GM18508 (cell line): ENCODE results near the gene CIZ1.
"Not testable (repeated sequence)": the region's sequence is repeated elsewhere in the genome, so short reads cannot be mapped to it uniquely, and the experiment has no call there.

Source experiments
- ATAC-seq: cut with Tn5 transposase; IDR thresholded peaks from one replicate; pipeline ENCODE4 v1.9.1; 2021; ENCODE audit warnings: moderate number of reproducible peaks; ENCODE audit not compliant: insufficient read depth, unreplicated experiment

CIZ1 gene

GRCh38 chr9:128191406-128192046 is at the start of gene CIZ1:
Gene CIZ1, minus strand, starts transcription at chr9:128191572. Its CDS starts 715 bp downstream, at chr9:128190857.
- ATAC-seq, result no peak

- ATAC-seq, result no peak
Measured at GRCh38 chr9:128233817-128234406, 42.5 kb upstream of the CIZ1 start.

- no peak for ATAC-seq
Measured at GRCh38 chr9:128232528-128233428, 41.4 kb upstream of the CIZ1 start.

- no peak for ATAC-seq
Measured at GRCh38 chr9:128231638-128232527, 40.5 kb upstream of the CIZ1 start.

GRCh38 chr9:128230897-128231296 is 39.5 kb upstream of the CIZ1 start:
- ATAC-seq, result not testable (repeated sequence)

- no peak for ATAC-seq
Measured at GRCh38 chr9:128226412-128226801, 35.0 kb upstream of the CIZ1 start.

GRCh38 chr9:128225770-128226411 is 34.5 kb upstream of the CIZ1 start:
- no peak for ATAC-seq

DNA sequence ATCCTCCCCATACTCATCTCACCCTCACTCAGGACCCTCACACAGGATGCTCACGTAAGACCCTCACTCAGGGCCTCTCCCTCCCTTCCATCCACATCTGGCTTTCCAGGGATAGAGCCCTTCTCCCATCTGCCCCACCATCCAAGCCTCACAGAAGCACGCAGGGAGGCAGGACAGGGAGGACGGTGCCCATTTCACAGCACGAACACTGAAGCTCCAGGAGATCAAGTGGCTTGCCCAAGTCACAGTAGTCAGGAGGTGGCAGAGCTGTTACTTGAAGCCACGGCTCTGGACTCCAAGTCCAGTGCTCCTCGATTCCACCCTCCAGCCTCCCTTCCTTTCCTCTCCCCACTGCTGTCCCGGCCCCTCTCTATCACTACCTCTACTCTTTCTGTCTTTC is 33.5 kb upstream of the CIZ1 start:
- ATAC-seq, result no peak

DNA sequence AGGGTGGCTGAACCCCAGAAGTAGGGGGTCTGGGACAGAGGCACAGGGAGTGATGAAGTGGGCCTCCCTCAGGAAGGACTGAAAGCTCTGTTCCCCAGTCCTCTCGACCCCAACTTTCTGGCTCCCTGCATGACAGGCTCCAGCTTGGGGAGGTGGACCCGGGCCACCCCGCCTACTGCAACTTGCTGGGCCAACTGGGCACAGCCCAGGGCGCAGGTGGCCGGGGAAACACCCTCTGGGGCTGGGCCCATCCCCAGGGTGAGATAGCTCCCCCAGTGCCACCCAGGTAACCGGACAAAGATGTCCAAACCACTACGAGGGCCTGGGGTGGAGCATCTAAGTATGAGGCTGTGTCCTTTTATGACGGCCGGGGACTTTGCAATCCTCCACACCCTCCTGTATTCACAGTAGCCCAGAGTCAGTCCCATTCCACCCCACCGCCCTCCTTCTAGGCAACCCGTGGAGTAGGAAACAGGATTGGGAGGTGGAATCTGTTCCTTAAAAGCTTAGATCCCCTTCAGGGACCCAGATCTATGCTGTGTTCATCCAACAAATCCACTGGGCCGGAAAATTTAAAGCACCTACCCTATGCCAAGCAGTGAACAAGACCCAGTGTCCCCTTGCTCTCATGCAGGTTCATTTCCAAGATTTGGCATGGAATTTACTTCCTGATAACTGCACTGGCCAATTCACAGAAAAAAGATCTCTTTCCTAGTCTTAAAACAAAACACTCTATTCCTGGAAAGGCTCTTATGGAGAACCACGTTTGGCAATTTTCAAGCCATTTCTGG is 31.7 kb upstream of the CIZ1 start:
- ATAC-seq, result no peak

DNA sequence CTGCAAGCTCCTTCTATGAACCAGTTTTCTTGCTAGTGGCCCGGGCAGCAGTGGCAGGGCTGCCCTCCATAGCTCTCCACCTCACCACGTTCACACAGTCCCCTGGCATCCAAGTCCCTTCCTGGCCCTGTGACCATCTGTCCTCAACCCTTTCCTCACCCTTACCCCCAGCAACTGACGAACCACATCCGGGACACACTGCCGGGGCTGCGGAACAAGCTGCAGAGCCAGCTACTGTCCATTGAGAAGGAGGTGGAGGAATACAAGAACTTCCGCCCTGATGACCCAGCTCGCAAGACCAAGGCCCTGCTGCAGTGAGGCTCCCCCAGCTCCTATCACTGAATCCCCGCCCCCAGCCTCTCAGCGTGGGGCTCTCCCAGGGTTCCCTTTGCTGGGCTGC is 30.7 kb upstream of the CIZ1 start:
- no peak for ATAC-seq

DNA sequence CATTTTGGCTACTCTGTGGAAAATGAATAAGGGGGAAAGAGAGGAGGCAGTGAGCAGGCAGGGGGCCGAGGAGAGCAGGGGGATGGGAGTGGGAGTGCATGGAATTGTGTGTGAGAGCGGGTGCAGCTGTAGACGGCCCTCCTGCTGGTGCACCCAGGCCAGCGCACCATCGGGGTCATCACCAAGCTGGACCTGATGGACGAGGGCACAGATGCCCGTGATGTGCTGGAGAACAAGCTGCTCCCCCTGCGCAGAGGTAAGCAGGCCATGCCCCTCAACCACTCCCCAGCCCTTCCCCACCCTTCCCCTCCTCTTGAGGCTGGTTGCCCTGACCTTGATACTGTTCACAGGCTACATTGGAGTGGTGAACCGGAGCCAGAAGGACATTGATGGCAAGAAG is 28.5 kb upstream of the CIZ1 start:
- ATAC-seq, result no peak

GRCh38 chr9:128218518-128219389 is 27.4 kb upstream of the CIZ1 start:
- peak; percentile 65 for ATAC-seq

- ATAC-seq, result no peak
Measured at GRCh38 chr9:128218172-128218517, 26.8 kb upstream of the CIZ1 start.

GRCh38 chr9:128216781-128217553 is 25.6 kb upstream of the CIZ1 start:
- ATAC-seq, result no peak

DNA sequence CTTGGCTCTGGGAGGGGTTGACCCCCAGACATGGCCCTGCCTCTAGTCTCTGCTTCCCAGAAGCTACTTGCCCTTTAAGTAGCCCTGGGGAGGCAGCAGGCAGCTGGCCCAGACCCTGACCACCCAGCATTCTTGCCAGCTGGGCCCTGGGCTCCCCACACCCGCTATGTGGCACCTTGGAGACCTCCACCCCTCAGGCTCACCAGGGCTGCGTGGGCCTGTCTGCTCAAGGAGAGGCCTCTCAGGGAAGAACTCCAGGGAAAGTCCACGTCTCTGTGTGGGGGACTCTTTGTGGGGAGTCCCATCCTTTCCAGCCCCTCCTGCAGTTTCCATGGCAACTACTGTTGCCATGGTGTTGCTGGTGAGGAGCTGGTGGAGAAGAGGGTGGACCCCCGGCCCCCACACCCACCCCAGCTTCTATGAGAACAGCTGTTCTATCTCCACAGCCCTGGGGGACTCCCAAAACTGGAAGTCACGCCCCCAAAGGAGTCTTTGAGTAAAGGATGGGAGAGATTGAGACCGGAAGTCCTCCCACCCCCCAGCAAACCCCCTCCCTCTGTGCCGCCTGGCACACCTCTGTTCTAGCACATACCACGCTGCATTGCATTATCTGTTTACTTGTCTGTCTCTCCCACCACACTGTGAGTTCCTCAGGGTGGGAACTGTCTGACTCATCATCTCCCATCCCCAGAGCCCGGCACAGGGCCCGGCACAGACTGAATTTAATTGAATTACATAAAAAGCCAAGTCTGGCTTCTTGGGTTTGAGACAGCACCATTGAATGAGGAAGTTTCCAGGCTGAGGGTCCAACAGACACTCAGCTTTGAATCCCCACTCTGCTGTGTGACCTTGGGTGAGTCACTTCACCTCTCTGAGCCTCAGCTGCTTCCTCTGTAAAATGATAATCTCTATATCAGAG is 24.4 kb upstream of the CIZ1 start:
- no peak for ATAC-seq
